Measurements from ENCODE around the gene ROPN1B. TPM values are rescaled to one million over a fixed set of nuclear protein-coding genes. Genes with fewer than 3 reads are reported as not detected.
"Not testable (repeated sequence)": the region's sequence is repeated elsewhere in the genome, so short reads cannot be mapped to it uniquely, and the experiment has no call there.

Gene ROPN1B
- polyA plus RNA-seq (ENCODE audit: insufficient read length in 10 of 10): under 1 TPM in 8 of 10 donors, not detected in 2; 0.16 to 0.91 (median 0.43) TPM
- long read RNA-seq, donor 1: 0 reads
- long read RNA-seq, donor 2: 0 reads
- long read RNA-seq, donor 3: 0 reads
- long read RNA-seq, donor 4: 0 reads
- long read RNA-seq, donor 5: 0 reads
- long read RNA-seq, donor 6: 0 reads
- long read RNA-seq, donor 7: 0 reads
- long read RNA-seq, donor 8: 0 reads
- long read RNA-seq, donor 9: 0 reads

DNA sequence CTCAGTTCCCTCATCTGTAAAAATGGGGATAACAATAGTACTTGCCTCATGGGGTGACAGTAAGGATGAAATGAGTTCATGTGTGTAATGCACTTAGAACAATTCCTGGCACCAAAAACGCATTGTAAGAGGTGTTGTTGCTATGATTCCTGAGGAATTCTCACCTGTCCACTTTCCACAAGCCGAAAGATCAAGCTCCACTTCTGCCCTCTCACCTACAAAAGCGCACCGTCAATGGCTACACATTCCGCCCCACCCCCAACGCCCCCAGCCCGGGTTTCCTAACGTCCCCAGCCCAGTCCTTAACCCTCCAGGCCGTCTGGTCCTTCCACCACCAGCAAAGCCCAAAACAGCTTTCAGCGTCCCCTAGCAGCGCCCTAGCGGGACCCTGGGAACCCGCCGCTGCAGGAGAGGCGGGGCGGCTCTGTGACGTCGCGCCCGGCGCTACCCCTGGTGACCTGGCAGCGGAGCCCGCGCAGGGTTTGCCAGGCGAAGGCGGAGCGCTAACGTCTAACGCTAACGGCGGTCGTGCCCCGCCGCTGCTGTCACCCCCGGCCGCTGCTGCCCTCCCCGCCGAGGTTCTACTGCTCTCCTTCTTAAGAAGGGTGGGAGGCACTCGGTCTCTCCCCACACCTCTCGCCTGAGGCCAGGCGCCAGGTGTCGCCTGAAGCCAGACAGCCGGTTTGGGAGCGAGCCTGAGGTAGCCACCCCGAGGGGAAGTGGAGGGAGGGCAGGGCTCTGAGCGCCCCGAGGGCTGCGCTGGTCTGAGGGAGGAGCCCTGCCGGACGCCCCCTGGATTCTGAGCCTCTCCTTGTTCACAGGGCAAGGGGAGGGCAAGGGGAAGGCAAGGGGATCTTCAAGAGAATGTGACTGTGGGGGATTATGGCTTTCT lies at the start of gene ROPN1B:
TSS of gene ROPN1B (plus strand) at position 478 of the 892 bp plus-strand sequence. CDS start 2,877 bp downstream, outside the sequence.
- not testable (repeated sequence) for DNase-seq

DNA sequence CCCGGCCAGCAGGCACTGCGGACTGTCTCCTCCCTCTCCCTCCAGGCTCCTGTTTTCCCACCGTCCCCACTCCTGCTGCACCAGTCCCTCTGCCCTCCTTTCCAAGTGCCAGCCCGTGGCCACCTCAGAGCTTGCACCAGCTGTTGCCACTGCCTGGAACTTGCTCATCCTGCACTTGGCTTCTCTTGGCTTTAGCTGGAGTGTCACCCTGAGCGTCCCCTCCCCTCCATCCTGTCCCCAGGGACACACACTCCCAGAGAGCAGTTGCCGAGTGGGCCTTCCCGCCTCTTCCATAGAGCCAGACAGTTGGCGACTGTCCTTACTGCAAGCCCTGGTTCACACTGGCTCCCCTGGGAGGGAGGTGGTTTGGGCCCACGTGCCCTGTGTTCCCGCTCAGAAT lies 48.8 kb upstream of the ROPN1B start:
- DNase-seq: not testable (repeated sequence)

DNA sequence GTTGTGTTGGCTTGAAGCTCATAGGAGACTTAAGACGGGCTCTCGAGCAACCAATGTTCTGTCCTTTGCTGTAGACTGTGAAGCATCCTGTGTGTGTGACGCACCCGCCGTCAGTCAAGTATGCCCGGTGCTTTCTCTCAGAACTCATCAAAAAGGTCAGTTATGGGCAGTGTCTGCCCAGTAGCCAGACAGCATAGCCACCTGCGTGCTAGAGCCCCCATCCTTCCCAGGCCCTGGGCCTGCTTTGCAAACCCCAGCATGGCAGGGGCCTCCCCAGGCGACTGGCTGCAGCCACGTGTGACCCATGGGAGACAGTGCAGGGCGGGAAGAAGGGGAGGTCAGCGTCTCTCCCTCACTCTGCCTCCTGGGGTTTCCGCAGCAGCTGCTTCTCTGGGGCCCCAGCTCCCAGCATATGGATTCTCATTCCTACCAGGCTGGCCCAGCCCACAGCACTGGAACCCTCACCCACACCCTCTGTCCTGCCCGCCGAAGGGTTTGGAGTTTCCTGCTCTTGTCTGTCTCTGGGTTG lies 48.2 kb upstream of the ROPN1B start:
- DNase-seq: not testable (repeated sequence)

DNA sequence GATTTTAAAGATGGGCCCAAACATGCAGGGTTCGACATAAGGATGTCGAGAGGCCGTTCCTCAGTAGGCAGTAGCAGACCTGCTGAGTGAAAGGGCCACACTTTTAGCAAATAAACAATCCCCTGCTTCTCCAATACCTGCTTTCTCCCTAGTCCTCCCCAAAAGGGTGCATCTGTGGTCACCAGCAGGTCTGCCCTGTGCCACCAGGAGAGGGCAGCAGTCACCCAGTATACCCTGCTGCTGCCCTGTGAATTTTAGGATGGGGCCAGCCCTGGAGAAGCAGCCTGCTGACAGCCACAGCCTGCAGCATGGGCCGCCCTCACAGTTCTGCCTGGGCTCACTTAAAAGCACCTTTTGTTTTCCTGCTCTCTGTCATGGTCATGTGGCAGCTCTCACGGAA lies 47.3 kb upstream of the ROPN1B start:
- peak in 2 of 3 donors; percentile 30 to 50 for DNase-seq

DNA sequence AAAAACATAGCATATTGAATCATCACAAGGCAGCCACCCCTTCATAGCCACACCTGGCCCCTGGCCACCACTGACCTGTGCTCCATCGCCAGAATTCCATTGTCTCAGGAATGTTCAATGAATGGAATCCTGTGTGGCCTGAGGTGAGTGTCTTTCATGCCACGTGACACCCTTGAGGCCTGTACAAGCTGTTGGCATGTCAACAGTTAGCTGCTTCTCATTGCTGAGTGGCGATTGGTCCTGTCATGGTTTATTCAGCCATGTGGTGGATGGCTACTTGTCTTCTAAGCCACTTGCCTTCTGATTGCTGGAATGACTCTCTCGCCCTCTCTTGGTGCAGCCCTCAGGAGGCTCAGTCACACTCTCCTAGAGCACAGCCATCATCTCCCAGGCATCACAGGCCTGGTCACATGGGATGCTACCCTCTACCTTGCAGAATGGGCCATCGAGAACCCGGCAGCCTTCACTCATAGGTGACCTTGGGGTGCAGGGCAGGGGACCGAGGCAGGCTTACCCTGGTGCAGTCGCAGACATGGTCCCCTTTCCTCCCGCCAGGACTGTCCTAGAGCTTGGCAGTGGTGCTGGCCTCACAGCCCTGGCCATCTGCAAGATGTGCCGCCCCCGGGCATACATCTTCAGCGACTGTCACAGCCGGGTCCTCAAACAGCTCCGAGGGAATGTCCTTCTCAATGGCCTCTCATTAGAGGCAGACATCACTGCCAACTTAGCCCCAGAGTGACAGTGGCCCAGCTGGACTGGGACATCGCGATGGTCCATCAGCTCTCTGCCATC lies 45.5 kb upstream of the ROPN1B start:
- not testable (repeated sequence) for DNase-seq

DNA sequence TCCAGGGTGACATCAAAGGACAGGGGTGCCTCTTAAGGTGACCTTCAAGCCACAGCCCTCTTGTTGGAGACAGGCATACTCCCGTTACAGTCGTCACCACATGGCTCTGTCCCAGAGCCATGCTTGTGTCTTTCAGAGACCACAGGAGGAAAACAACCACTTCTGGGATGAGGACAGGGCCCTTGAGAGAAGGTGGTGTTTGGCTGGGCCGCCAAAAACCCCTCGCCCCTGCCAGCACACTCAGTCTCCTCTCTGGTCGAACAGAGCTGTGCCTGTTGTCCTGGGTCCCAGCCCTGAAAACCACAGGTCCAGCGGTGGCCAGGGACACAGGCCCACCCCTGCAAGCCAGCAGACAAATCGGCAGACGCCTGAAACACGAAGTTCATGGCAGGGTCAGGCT lies 44.7 kb upstream of the ROPN1B start:
- DNase-seq: not testable (repeated sequence)

DNA sequence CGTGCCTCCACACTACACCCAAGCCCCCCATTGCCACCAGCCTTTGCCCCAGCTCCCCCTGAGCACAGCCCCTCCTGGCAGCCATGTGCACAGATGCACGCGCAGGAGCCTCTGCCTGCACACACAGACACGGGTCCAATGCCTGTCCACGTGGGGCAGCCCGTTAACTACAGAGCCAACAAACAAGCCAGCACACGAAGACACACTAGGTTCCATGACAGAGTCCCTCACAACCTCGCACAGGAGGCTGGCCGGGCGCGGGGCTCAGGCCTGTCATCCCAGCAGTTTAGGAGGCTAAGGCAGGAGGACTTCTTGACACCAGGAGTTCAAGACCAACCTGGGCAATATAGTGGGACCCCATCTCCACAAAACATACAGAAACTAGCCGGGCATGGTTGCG lies 43.3 kb upstream of the ROPN1B start:
- DNase-seq: not testable (repeated sequence)

DNA sequence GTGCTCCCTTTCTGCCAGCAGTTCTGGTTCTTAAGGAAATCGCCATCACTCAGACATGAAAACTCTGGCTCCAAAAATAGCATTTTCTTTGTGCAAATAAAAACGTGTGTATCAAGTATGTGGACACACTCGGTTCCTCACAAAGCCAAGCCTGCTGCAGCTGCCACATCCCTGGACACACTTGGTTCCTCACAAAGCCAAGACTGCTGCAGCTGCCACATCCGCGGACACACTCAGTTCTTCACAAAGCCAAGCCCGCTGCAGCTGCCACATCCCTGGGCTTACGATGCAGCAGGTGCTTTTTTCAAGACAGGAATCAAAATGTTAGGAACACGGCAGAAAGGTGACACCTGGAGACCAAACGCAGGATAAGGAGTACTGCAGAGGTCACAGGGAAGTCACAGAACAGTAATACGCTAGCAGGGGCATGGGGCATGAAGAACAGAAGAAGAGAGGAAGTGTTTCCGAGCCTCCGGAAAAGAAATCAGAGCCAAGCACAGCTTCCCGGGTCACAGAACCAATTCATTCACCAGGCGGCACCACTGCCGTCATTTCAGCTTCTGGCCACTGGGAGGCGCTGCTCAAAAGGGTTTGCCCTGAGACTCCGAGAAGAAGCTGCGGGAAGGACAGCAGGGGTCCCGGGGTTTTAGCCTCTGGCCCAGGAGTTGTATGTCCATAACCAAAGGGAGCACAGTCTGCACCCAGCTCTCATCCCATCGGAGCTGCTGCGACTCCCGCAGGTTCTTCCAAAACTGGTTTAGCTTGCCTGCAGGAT lies 40.0 kb upstream of the ROPN1B start:
- DNase-seq: peak; percentile 24 to 58 (median 38)

DNA sequence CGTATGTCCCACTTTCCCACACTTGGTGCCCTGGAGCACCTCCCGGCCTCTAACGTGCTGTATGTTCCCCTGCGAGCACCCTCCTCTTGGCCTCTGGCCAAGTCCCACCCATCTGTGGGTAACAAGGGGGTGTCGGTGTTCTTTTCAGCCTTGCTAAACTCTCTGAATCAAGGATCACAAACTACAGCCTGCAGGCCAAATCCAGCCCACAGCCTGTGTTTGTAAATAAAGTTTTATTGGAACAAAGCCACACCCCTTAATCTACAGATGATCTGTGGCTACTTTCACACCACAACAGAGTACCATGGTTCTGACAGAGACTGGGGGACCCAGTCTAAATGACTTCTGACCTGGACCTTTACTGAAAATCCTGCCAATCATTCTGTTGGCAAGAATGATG lies 39.2 kb upstream of the ROPN1B start:
- DNase-seq: not testable (repeated sequence)

DNA sequence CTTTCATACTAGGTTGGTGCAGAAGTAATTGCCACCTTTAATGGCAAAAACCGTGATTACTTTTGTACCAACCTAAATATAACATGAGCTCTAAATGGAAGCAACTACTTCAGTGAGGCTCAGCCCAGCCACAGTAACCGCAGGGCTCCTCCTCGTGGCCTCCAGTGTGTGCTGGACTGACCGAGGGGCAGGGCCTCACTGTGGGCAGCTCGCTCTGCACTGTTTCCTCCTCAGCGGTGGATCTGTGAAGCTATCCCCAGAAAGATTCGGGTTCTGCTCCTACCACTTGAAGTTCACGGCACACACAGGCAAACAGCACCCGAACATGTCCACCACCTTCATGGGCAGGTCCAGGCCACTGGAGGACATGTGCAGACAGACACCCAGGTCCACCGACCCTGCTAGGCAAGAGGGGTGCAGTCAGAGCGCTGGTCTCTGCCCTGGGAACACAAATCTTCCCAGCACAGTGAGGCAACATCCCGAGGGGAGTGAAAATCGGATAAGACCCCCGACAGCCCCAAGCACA lies 37.6 kb upstream of the ROPN1B start:
- DNase-seq: not testable (repeated sequence)

DNA sequence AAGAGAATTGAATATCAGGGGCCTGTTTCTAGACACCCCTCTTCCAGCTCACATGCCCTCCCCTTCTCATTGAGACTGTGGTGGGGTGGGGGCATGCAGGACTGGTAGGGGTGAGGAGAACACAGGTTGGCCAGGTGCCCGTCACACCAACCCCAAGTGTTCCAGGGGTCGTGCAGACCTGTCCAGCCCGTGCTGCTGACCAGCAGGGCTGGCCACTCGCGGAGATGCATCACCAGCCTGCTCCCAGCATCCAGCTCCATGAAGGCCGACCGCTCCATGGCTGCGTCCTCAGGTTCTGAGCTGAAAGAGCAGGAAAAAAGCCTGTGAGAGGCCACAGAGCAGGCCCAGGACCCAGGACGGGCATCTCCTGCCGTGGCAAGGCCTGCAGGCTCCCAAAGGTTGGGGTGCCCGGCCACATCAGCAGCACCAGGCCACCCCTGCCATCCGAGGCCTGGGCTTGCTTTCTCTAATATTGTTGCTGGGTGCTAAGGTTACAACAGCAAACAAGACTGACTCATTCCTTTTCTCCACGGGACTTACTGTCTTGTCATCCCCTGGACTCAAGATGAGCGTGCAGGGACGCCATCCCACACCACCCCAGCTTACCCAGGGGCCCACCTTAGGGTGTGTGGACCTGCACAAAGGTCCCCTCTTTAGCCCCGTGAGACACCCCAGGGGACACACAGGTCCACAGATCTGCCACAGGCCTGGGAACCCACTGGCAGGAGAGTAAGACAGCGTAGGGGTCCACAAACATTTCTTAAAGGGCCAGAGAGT lies 35.4 kb upstream of the ROPN1B start:
- not testable (repeated sequence) for DNase-seq

DNA sequence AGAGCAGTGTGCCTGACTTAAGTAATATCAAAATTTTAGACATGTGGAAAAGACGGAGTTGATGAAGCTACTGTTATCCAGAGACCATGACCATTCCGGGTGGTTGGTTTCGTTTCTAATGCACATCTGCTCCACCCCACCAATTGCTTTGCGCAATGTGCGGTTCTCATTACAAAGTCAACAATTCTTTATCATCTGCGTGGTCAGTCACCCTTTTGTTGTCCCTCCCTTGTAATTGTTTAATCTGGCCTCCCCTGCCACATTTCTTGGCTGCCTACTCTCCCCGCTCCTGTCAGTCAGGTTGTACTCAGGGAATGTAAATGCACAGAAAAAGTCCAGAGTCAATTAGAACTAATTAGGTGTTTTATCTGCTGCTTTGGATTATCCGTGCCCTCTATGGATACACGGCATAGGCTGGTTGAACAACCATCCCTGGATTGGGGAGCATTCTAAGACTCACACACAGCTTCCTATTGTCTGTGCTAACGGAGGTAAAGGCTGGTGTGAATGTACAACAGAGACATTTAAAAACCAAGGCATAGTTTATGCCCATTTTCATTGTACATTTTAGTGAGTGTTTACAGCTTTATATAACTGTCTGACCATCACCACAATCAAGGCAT lies 33.6 kb upstream of the ROPN1B start:
- not testable (repeated sequence) for DNase-seq

DNA sequence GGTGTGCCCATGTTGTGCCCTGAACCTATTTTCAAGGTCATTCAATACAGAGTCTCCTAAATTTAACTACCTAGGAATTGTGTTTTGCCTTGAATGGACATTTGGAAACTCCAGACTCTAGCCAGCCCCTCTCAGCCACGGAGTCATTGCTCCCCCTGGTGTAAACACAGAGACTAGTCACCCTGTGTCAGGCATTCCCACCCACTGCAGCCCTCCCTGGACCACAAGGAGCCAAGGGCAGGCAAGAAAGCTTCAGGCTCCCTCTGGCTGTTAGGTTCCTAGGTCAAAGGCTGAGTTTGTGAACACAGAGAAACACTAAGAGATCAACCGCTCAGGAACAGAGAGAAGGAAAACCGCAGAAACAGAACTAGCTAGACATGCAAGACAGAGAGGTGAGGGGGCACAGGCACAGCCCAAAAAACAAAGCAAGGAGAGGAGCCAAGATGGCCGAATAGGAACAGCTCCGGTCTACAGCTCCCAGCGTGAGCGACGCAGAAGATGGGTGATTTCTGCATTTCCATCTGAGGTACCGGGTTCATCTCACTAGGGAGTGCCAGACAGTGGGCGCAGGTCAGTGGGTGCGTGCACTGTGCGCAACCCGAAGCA lies 32.7 kb upstream of the ROPN1B start:
- not testable (repeated sequence) for DNase-seq

DNA sequence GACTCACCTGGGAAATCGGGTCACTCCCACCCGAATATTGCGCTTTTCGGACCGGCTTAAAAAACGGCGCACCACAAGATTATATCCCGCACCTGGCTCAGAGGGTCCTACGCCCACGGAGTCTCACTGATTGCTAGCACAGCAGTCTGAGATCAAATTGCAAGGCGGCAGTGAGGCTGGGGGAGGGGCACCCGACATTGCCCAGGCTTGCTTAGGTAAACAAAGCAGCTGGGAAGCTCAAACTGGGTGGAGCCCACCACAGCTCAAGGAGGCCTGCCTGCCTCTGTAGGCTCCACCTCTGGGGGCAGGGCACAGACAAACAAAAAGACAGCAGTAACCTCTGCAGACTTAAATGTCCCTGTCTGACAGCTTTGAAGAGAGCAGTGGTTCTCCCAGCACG lies 32.1 kb upstream of the ROPN1B start:
- not testable (repeated sequence) for DNase-seq

DNA sequence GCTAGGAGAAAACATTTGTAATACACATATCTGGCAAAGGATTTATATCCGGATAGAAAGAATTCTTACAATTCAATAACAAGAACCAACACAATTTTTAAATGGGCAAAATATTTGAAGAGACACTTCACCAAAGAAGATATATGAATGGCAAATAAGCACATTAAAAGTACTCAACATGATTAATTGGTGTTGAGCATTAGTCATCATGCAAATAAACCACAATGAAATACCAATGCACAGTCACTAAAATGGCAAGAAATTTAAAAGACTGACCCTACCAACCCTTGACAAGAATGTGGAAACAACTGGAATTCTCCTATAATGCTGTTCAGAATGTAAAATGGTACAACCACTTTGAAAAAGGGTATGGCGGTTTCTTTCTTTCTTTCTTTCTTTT lies 21.2 kb upstream of the ROPN1B start:
- DNase-seq: not testable (repeated sequence)

DNA sequence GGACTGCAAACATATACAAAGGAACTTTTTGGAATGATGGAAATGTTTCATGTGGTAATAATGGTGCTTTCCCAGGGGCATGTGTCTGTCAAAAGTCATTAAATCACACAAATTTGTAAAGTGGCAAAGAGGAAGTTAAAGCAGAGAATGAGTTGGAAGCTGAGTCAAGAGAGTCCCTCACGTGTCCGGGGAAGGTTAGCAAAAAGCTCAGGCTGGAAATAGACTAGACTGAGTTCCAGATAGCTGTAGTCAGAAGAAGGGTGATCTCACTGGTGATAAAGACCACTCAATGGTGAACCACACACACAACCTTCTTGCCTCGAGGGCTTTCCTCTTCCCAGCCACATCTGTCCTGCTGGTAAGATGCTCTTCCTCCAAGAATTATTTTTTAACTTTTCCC lies 20.1 kb upstream of the ROPN1B start:
- not testable (repeated sequence) for DNase-seq

DNA sequence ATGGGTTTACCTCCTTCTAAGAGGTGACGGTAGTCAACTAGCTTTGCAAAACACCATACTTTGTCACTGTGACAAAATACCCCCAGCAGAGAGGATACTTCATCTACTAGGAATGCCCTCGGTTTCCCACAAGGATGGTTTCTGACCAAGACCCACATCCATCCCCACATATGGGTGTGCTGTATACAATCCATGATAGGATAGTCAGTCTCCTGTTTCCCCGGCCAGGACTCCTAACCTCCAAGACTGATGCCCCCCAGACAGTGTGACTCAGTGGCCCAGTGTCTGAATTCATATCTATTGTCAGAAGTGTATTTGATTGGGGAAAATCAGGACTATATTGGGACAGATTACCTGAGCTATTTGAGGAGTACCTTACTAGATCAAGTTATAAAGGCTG lies 17.8 kb upstream of the ROPN1B start:
- not testable (repeated sequence) for DNase-seq

DNA sequence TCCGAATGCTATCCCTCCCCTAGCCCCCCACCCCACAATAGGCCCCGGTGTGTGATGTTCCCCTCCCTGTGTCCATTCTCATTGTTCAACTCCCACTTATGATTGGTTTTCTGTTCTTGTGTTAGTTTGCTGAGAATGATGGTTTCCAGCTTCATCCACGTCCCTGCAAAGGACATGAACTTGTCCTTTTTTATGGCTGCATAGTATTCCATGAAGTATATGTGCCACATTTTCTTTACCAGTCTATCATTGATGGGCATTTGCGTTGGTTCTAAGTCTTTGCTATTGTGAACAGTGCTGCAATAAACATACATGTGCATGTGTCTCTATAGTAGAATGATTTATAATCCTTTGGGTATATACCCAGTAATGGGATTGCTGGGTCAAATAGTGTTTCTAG lies 12.0 kb upstream of the ROPN1B start:
- DNase-seq: not testable (repeated sequence)
